CD14-positive monocyte (primary cell): ENCODE measurements around the gene CDK19. TPM values are rescaled to one million over a fixed set of nuclear protein-coding genes. Genes with fewer than 3 reads are reported as not detected.
A peak's percentile ranks its signal among the peaks of the same experiment; 100 is the strongest.

Experiments
- DNase-seq, 3 donors: peaks; one replicate each; pipeline ENCODE4 v3.0.0-alpha.2; 2011 to 2022
- H2AFZ ChIP-seq: 2 replicates; pipeline ENCODE4 v1.6.0; 2012; ENCODE audit warnings: mild to moderate bottlenecking, low read depth, low read length, inconsistent platforms; ENCODE audit not compliant: insufficient read depth, poor library complexity, severe bottlenecking
- H3K27ac ChIP-seq, 2 donors: 1 replicate in 1 of 2; 2 replicates in 1 of 2; pipeline ENCODE4 v1.5.1; 2012 to 2013; ENCODE audit warnings: low read length in 2 of 2, control low read depth in 1 of 2, inconsistent platforms in 1 of 2, low read depth in 1 of 2, mild to moderate bottlenecking in 1 of 2
- H3K27me3 ChIP-seq, 2 donors: one replicate each; pipeline versions ENCODE4 v1.6.0 to v1.6.1; 2011 to 2013; ENCODE audit warnings: low read length in 2 of 2; ENCODE audit not compliant: control insufficient read depth in 2 of 2, insufficient read depth in 2 of 2
- H3K36me3 ChIP-seq, 2 donors: replicated peaks in 1 of 2; 1 replicate in 1 of 2; 2 replicates in 1 of 2; pipeline versions ENCODE4 v1.5.1 to v1.6.1; 2012 to 2013; ENCODE audit warnings: low read length in 2 of 2, control low read depth in 1 of 2, inconsistent platforms in 1 of 2, mild to moderate bottlenecking in 1 of 2; ENCODE audit not compliant: insufficient read depth in 2 of 2, control insufficient read depth in 1 of 2
- H3K4me1 ChIP-seq, 2 donors: 1 replicate in 1 of 2; 2 replicates in 1 of 2; pipeline versions ENCODE4 v1.5.1 to v1.6.1; 2012 to 2013; ENCODE audit warnings: low read length in 2 of 2, control low read depth in 1 of 2, inconsistent platforms in 1 of 2, mild to moderate bottlenecking in 1 of 2, moderate library complexity in 1 of 2; ENCODE audit not compliant: insufficient read depth in 2 of 2, control insufficient read depth in 1 of 2
- H3K4me2 ChIP-seq: replicated peaks from 2 replicates; pipeline ENCODE3; 2012; ENCODE audit warnings: low read length, moderate library complexity, mild to moderate bottlenecking; ENCODE audit not compliant: poor library complexity, severe bottlenecking; ENCODE audit errors: extremely low read depth
- H3K4me3 ChIP-seq, 3 experiments: fragments of 200-600 bp in 1 of 3; sonication (generic) in 1 of 3; replicated peaks in 1 of 3; 1 replicate in 2 of 3; 2 replicates in 1 of 3; pipeline ENCODE4 v1.5.1; 2011 to 2013; ENCODE audit warnings: low read length in 3 of 3, mild to moderate bottlenecking in 3 of 3, control low read depth in 2 of 3, low read depth in 2 of 3, inconsistent platforms in 1 of 3, moderate library complexity in 1 of 3
- H3K79me2 ChIP-seq: 2 replicates; pipeline ENCODE4 v1.6.0; 2012; ENCODE audit warnings: mild to moderate bottlenecking, control low read depth, inconsistent platforms, low read length, moderate library complexity; ENCODE audit not compliant: insufficient read depth
- H3K9ac ChIP-seq: 2 replicates; pipeline ENCODE4 v1.6.0; 2017; ENCODE audit warnings: low read length, mild to moderate bottlenecking; ENCODE audit not compliant: insufficient read depth, poor library complexity, severe bottlenecking
- H3K9me3 ChIP-seq, 2 donors: replicated peaks in 1 of 2; 1 replicate in 1 of 2; 2 replicates in 1 of 2; pipeline versions ENCODE4 v1.5.1 to v1.6.1; 2012 to 2013; ENCODE audit warnings: low read length in 2 of 2, control low read depth in 1 of 2; ENCODE audit not compliant: control insufficient read depth in 1 of 2, insufficient read depth in 1 of 2
- H4K20me1 ChIP-seq: 2 replicates; pipeline ENCODE4 v1.6.0; 2012; ENCODE audit warnings: mild to moderate bottlenecking, low read length, control low read depth, moderate library complexity; ENCODE audit not compliant: insufficient read depth
- H3K27ac Mint-ChIP-seq, 7 donors: one replicate each; pipeline ENCODE4 v1.8.0; 2020; ENCODE audit warnings: mild to moderate bottlenecking in 7 of 7, mixed read lengths in 7 of 7, moderate library complexity in 6 of 7, inconsistent platforms in 2 of 7
- H3K27me3 Mint-ChIP-seq, 3 donors: one replicate each; pipeline ENCODE4 v1.8.0; 2021 to 2022; ENCODE audit warnings: low read depth in 3 of 3, mild to moderate bottlenecking in 3 of 3, mixed read lengths in 3 of 3, moderate library complexity in 3 of 3, inconsistent platforms in 1 of 3
- H3K36me3 Mint-ChIP-seq, 2 donors: one replicate each; pipeline ENCODE4 v1.8.0; 2020; ENCODE audit warnings: mixed read lengths in 2 of 2, inconsistent platforms in 1 of 2, mild to moderate bottlenecking in 1 of 2
- H3K4me1 Mint-ChIP-seq: one replicate; pipeline ENCODE4 v1.8.0; 2020; ENCODE audit warnings: mild to moderate bottlenecking, mixed read lengths
- H3K4me3 Mint-ChIP-seq, 2 donors: one replicate each; pipeline ENCODE4 v1.8.0; 2020; ENCODE audit warnings: mild to moderate bottlenecking in 2 of 2, mixed read lengths in 2 of 2, moderate library complexity in 1 of 2
- H3K9me3 Mint-ChIP-seq, 7 donors: one replicate each; pipeline ENCODE4 v1.8.0; 2020 to 2022; ENCODE audit warnings: mixed read lengths in 7 of 7, mild to moderate bottlenecking in 6 of 7, moderate library complexity in 6 of 7, inconsistent platforms in 2 of 7
- WGBS: methylation state at CpG from one replicate; pipeline ENCODE4 v1.1.5; 2013; ENCODE audit warnings: missing lambda C conversion rate; ENCODE audit not compliant: insufficient coverage; 5-methylcytosine and 5-hydroxymethylcytosine counted together
- intact Hi-C, 2 donors: fragments of 100-400 bp; cut with micrococcal nuclease; formaldehyde crosslinking; loops; one replicate each; pipeline versions ENCODE4 v1.15.0 to v1.15.1; 2023
- polyA plus RNA-seq, 3 donors: library from polyadenylated mRNA; depleted of rRNA in 1 of 3; unstranded in 2 of 3; stranded (reverse) in 1 of 3; fragments of 300-500 nt in 2 of 3; fragments of >200 nt in 1 of 3; fragmentation: Illumina TruSeq in 2 of 3; gene quantifications; 1 replicate in 2 of 3; 2 replicates in 1 of 3; pipeline ENCODE4 v1.2.3, GENCODE V29; 2012 to 2021
- TF ChIP-seq, protein P1 (sequence below): fragments of 200-600 bp; IDR thresholded peaks from one replicate; pipeline ENCODE4 v1.8.0; 2022; ENCODE audit warnings: antibody characterized with exemption, mild to moderate bottlenecking

CDK19 gene
- polyA plus RNA-seq, 3 donors: 2.7 to 12.0 (median 3.9) TPM

DNA sequence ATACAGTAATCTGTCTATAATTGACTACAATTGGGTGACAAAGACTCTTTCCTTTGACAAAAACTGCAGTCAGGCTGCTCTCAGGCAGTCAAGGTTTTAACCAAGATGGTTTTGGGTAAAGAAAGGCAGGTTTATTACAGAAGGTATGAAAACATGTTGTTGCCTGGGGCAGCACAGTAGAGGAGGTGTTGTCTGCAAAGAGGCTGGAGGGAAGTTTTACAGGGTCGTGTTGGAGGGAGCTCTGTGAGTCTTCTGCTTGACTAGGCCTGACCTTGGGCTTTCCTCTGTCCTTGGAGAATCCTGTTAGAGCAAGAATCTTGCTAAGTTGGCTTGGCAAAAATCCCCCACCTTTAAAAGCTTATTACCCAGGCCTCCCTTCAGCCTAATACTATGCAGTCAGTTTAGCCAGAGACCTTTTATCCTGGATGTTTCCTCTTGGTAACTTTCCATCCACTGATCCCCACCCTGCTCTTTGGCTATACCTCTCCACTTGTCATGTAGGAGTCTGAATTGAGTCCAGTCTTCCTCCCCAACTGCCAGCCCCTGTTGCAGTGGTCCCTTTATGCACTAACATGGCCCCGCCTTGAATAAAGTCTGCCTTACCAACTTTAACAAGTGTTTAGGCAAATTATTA, 195.9 kb downstream of the CDK19 start:
- no peaks in the 10 kb centered on the region for H3K9me3 ChIP-seq
- no peaks in the 10 kb centered on the region for H3K9me3 Mint-ChIP-seq
- no peak overlapping the region for H3K4me2 ChIP-seq
- TF ChIP-seq, protein P1, sequence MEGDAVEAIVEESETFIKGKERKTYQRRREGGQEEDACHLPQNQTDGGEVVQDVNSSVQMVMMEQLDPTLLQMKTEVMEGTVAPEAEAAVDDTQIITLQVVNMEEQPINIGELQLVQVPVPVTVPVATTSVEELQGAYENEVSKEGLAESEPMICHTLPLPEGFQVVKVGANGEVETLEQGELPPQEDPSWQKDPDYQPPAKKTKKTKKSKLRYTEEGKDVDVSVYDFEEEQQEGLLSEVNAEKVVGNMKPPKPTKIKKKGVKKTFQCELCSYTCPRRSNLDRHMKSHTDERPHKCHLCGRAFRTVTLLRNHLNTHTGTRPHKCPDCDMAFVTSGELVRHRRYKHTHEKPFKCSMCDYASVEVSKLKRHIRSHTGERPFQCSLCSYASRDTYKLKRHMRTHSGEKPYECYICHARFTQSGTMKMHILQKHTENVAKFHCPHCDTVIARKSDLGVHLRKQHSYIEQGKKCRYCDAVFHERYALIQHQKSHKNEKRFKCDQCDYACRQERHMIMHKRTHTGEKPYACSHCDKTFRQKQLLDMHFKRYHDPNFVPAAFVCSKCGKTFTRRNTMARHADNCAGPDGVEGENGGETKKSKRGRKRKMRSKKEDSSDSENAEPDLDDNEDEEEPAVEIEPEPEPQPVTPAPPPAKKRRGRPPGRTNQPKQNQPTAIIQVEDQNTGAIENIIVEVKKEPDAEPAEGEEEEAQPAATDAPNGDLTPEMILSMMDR: no peak
- peak overlapping the region in 2 of 7 donors; percentile 15 to 59 for H3K27ac Mint-ChIP-seq
- DNase-seq: no peak
- H3K9ac ChIP-seq: no peak overlapping the region
- H2AFZ ChIP-seq: no peak overlapping the region
- H3K4me3 Mint-ChIP-seq: no peak overlapping the region
- no peaks in the 10 kb centered on the region for H3K79me2 ChIP-seq
- H3K36me3 Mint-ChIP-seq: peaks cover 72 to 80% of the 10 kb centered on the region in 2 donors
- peaks cover 9 to 13% of the 10 kb centered on the region in 2 donors for H3K4me1 ChIP-seq
- H3K27me3 Mint-ChIP-seq: no peaks in the 10 kb centered on the region
- no CpG with 5 or more reads among the region's 2 CpGs for WGBS
- peaks cover 14% of the 10 kb centered on the region for H3K4me1 Mint-ChIP-seq
- no peaks in the 10 kb centered on the region for H3K27me3 ChIP-seq
- peak overlapping the region in 1 of 2 donors; percentile 27 for H3K27ac ChIP-seq
- no peaks in the 10 kb centered on the region for H4K20me1 ChIP-seq
- peaks cover 48 to 83% of the 10 kb centered on the region in 2 donors for H3K36me3 ChIP-seq
- intact Hi-C loops: no loop called here
- no peak overlapping the region for H3K4me3 ChIP-seq

DNA sequence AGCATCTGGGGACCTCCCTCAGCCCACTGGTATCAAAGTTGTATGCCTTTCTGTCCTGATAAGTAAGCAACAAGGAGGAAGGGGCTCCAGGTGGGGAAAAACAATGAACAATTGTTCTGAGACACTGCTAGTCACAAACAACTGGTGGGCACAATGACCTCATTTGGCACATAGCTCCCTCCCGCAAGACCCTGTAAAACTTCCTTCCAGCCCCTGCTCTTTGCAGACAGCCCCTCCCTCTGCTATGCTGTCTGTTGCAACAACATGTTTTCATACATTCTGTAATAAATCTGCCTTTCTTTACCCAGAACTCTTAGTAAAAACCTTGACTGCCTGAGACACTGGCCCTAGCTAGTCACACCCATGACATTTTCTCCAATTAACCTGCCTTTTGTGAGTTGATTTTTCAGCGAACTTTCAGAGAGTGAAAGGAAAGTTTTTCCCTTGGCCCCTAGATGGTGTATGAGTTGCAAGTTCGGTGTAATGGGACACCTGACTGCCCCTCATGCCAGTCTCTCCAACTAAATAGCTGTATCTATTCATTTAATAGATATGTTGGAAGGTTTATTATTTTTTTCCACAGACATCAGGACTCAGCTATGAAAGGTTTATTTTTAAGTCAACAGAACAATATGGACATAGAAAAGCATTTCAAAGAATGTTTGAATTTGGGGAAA, 196.5 kb downstream of the CDK19 start:
- no peak for DNase-seq
- H3K27me3 Mint-ChIP-seq: no peaks in the 10 kb centered on the region
- TF ChIP-seq, protein P1: no peak
- peak overlapping the region in 1 of 2 donors; percentile 27 for H3K27ac ChIP-seq
- H2AFZ ChIP-seq: no peak overlapping the region
- H3K27me3 ChIP-seq: no peaks in the 10 kb centered on the region
- no peaks in the 10 kb centered on the region for H4K20me1 ChIP-seq
- H3K4me2 ChIP-seq: no peak overlapping the region
- no peak overlapping the region for H3K4me3 Mint-ChIP-seq
- peaks cover 21% of the 10 kb centered on the region for H3K4me1 Mint-ChIP-seq
- WGBS: 43% methylated on average over 1 of the region's 3 CpGs
- no peak overlapping the region for H3K9ac ChIP-seq
- H3K36me3 Mint-ChIP-seq: peaks cover 75 to 87% of the 10 kb centered on the region in 2 donors
- peak overlapping the region in 6 of 7 donors; percentile 1 to 62 (median 42) for H3K27ac Mint-ChIP-seq
- H3K4me1 ChIP-seq: peaks cover 15 to 20% of the 10 kb centered on the region in 2 donors
- H3K9me3 ChIP-seq: no peaks in the 10 kb centered on the region
- no peak overlapping the region for H3K4me3 ChIP-seq
- H3K9me3 Mint-ChIP-seq: no peaks in the 10 kb centered on the region
- H3K36me3 ChIP-seq: peaks cover 46 to 89% of the 10 kb centered on the region in 2 donors
- H3K79me2 ChIP-seq: no peaks in the 10 kb centered on the region
- intact Hi-C loops: no loop called here
